HG03280 (cell line): ENCODE measurements around the gene AKT2.

Experiments used
- ATAC-seq: cut with Tn5 transposase; IDR thresholded peaks from one replicate; pipeline ENCODE4 v1.9.1; 2021; ENCODE audit warnings: mild to moderate bottlenecking, moderate library complexity; ENCODE audit not compliant: unreplicated experiment

Gene AKT2

GRCh38 chr19:40274585-40275544 lies 10.3 kb downstream of the AKT2 start:
- no peak for ATAC-seq

- ATAC-seq, result no peak
Measured at GRCh38 chr19:40273469-40274360, 11.4 kb downstream of the AKT2 start.

GRCh38 chr19:40272261-40272660 lies 12.9 kb downstream of the AKT2 start:
- no peak for ATAC-seq

- no peak for ATAC-seq
Measured at GRCh38 chr19:40271706-40272105, 13.4 kb downstream of the AKT2 start.

- no peak for ATAC-seq
Measured at GRCh38 chr19:40270362-40271089, 14.6 kb downstream of the AKT2 start.

- ATAC-seq, result no peak
Measured at GRCh38 chr19:40269216-40269940, 15.8 kb downstream of the AKT2 start.

GRCh38 chr19:40267601-40267997 lies 17.5 kb downstream of the AKT2 start:
- no peak for ATAC-seq

GRCh38 chr19:40266912-40267600 lies 18.1 kb downstream of the AKT2 start:
- ATAC-seq, result no peak

GRCh38 chr19:40266119-40266518 lies 19.0 kb downstream of the AKT2 start:
- ATAC-seq, result no peak

GRCh38 chr19:40265763-40266099 lies 19.4 kb downstream of the AKT2 start:
- ATAC-seq, result no peak

- ATAC-seq, result no peak
Measured at GRCh38 chr19:40265055-40265762, 19.9 kb downstream of the AKT2 start.

GRCh38 chr19:40264314-40265054 lies 20.7 kb downstream of the AKT2 start:
- no peak for ATAC-seq

- ATAC-seq, result no peak
Measured at GRCh38 chr19:40263440-40264313, 21.5 kb downstream of the AKT2 start.

- ATAC-seq, result no peak
Measured at GRCh38 chr19:40262422-40262821, 22.7 kb downstream of the AKT2 start.

- ATAC-seq, result no peak
Measured at GRCh38 chr19:40261631-40262030, 23.5 kb downstream of the AKT2 start.

GRCh38 chr19:40257096-40257517 lies 28.0 kb downstream of the AKT2 start:
- no peak for ATAC-seq

- no peak for ATAC-seq
Measured at GRCh38 chr19:40256512-40256911, 28.6 kb downstream of the AKT2 start.
